WI38 (cell line): Measurements from ENCODE around the gene PTPN3.

Experiments
- H3K4me3 ChIP-seq: 2 replicates; pipeline ENCODE4 v1.5.1; 2011; ENCODE audit warnings: low read depth, mild to moderate bottlenecking, control low read depth, low read length
- TF ChIP-seq, protein P1 (sequence below): IDR thresholded peaks from 2 replicates; pipeline ENCODE4 v1.5.1; 2012; ENCODE audit warnings: low read depth, mild to moderate bottlenecking, control low read depth, low read length

The PTPN3 gene

GRCh38 chr9:109466623-109467590 lies 31.2 kb downstream of the PTPN3 start:
- H3K4me3 ChIP-seq, result no peak overlapping the region
- TF ChIP-seq, protein P1, sequence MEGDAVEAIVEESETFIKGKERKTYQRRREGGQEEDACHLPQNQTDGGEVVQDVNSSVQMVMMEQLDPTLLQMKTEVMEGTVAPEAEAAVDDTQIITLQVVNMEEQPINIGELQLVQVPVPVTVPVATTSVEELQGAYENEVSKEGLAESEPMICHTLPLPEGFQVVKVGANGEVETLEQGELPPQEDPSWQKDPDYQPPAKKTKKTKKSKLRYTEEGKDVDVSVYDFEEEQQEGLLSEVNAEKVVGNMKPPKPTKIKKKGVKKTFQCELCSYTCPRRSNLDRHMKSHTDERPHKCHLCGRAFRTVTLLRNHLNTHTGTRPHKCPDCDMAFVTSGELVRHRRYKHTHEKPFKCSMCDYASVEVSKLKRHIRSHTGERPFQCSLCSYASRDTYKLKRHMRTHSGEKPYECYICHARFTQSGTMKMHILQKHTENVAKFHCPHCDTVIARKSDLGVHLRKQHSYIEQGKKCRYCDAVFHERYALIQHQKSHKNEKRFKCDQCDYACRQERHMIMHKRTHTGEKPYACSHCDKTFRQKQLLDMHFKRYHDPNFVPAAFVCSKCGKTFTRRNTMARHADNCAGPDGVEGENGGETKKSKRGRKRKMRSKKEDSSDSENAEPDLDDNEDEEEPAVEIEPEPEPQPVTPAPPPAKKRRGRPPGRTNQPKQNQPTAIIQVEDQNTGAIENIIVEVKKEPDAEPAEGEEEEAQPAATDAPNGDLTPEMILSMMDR, result no peak

DNA sequence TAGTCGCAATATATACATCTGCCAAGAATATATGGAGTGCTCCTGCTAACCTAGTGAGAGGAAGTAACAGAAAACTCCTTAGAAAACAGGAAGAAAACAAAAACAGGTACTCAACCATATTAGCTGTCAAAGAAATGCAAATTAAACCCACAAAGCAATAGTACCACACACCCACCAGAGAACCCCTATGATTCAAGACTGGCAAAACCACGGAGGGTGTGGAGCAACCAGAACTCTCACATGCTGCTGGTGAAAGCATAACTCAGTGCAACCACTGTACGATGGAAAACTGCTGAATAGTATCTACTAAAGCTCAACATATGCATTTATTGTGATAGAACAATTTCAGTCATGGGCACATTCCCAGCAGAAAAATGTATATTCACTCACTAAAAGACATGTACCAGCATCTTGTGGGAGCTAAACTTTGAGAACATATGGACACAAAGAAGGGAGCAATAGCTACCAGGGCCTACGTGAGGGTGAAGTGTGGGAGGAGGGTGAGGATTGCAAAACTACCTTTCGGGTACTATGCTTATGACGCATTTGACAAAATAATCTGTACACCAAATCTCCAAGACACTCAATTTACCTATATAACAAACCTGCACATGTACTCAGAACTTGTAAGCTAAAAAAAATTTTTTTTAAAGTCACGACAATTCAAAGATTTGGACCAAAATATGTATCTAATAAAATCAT lies 34.0 kb downstream of the PTPN3 start:
- no peak overlapping the region for H3K4me3 ChIP-seq
- TF ChIP-seq, protein P1, result no peak

DNA sequence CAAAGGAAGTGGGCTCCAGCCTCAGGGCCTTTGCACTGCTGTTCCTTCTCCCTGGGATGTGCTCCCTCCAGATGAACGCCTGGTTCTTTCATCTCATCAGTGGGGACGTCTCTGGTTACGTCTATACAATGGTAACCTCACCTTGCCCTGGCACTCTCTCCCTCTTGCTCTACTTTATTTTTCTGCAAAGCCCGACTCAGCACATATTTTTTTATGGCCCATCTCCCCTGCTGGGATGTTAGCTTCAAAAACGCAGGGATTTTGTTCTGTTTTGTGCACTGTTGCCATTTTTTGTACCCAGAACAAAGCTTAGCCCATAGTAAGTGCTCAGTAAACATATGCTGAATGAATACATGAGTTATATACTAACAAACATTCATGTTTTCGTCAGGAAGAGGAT lies 37.5 kb downstream of the PTPN3 start:
- TF ChIP-seq, protein P1, result no peak
- no peak overlapping the region for H3K4me3 ChIP-seq

GRCh38 chr9:109459423-109459822 lies 38.7 kb downstream of the PTPN3 start:
- TF ChIP-seq, protein P1, result no peak
- no peak overlapping the region for H3K4me3 ChIP-seq

DNA sequence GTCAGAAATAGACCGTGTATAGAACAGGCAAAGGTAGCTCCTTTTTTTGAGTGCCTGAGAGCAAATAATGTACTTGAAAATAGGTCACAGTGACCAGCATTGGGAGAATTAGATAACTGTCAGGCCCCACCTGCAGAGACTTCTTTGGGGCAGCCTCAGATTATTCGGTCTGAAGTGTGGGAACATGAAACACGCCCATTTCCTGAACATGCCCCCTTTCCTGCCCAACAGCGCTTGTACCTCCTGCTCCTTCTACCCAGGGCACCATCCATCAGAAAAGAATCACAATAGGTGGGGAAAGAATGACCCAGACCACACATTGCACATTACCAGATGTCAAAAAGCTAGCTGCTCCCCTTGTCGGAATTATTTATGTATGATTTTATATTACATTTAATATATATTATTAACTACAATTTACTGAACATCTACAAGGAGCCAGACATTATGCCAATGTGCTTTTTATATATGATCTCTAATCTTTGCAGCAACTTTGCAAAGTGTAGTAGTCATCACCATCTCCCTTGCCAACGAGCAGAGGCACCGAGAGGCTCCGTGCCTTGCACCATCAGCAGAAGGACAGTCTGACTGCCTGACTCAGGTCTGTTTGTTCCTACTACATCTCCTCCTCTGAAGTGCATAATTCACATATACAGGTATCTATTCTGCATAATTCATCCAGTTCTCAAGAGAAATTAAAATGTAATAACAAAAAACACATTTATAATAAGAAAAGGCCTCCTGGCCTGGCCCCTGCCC lies 39.5 kb downstream of the PTPN3 start:
- no peak overlapping the region for H3K4me3 ChIP-seq
- TF ChIP-seq, protein P1, result no peak

DNA sequence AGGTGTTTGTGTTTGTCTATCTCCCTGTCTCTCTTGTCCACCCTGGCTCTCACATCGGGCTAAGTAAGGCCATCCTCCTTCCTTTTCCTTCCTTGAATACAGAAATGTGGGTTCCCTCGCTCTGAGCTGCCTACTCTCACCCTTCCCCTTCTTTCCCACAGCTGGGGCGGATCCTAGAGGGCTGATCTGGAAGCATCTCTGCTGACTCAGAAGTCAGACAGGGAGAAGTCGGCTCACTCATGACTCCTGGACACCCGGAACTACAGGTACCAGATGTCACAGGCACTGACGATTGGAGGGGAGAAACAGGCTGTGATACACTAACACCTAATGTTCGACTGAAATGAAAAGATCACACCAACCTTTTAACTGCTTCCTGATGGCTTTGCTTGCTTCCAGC lies 41.3 kb downstream of the PTPN3 start:
- no peak overlapping the region for H3K4me3 ChIP-seq
- TF ChIP-seq, protein P1, result no peak
